ENCODE data around the gene RCBTB2.
"Not testable (repeated sequence)": the region's sequence is repeated elsewhere in the genome, so short reads cannot be mapped to it uniquely, and the experiment has no call there.

Gene RCBTB2

DNA sequence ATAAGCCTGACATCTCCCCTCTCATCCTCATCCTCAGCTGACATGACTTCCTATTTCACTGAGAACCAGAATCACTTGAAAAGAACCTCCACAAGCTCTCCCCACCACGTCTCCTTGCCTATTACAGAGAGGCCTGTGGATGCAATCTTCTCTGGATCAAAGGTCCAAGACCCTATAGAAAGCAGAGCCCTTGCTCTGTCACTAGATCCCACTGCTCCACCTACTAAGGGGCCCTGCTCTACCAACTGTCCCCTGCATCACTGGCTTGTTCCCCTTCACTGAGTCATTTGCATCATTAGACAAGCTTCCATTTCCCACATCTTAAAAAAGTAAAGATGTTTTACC, 40.8 kb downstream of the RCBTB2 start:
- no peak for DNase-seq

DNA sequence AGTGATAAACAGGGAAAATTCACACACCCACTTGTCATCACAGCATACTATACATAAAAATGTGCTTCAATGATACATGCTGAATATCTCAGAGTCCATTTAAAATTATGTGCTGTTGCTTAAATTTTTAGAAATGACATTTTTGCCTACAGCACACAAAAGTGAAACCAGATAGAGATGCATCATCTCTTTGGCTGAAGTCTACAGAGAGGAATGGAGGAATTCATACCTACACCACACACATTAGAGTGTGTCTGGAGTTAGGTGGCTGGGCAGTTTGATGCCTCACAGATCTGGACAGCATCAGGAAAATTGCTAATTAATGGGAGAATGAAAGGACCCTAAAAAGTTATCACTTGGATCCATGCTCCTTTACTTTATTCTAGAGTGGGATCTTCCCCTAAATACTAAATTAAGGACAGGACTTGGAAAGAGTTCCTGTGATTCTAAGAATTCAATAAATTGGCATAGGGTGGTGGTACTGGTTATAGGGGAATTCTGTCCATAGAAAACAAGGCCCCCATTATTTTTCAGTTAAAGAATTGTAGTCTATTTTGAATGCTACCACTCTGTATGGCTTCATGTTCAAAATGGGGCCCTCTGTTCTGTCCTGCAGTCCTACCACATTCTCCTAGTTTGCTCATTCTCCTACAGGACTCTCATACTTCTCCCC, 41.3 kb downstream of the RCBTB2 start:
- no peak for DNase-seq

DNA sequence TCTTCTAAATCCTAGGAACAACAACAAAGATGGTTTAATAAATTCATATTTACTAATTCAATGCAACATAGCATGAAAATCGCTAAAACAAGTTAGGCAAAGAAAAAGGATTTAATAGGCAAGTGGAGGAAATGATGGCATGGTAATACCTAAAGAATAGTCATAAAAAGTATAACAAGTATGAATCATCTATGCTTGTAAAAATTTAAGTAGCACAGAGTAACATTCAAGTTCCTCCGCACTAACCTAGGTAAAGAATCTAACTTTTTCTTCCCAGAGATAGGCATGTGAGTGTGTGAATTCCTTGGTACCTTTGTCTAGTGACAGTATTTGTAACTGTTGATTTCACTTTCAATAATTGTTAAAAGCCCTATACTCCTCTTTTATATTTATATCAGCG, 42.6 kb downstream of the RCBTB2 start:
- no peak for DNase-seq

DNA sequence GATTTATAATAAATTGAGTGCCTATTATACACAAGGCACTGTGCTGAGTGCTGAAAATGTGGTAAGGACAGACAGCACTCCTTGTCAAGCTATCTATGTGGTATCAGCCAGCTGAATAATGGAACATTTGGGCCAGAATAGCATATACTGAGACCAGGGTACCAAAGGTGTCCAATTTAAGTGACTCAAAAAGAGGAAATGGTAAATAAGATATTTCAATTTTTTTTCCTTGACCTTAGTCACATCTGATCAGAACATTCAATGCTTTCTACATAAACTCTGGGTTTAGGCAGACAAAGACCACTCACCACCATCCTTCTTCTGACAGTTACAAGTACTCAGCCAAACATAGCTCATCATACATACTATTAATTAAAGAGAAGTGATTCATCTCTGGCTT, 43.2 kb downstream of the RCBTB2 start:
- DNase-seq: no peak

DNA sequence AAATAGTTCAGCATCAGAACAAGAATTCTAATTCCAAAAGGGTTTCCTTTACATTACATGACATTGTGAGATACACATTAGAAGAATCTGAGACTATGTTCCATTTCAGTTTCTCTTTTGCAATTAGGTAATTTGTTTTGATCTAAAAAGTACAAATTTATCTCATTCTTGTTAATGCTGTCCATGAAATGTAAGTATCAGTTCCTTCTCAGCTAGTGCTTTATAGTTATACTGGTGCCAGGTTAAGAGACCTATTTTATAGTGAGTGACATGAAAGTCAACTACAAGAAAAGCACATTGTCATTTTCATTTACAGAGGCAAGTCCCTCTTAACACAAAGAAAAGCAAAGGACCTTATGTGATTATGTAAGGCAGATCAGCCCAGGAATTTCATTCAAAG, 43.9 kb downstream of the RCBTB2 start:
- no peak for DNase-seq

DNA sequence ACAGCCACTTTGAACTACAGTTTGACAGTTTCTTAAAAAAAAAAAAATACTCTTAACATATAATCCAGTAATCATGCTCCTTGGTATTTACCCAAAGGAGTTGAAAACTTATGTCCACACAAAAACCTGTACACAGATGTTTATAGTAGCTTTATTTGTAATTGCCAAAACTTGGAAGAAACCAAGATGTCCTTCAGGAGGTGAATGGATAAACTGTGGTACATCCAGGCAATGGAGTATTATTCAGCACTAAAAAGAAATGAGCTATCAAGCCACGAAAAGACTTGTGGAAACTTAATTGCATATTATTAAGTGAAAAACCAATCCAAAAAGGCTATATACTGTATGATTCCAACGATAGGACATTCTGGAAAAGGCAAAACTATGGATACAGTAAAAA, 44.9 kb downstream of the RCBTB2 start:
- DNase-seq: no peak

DNA sequence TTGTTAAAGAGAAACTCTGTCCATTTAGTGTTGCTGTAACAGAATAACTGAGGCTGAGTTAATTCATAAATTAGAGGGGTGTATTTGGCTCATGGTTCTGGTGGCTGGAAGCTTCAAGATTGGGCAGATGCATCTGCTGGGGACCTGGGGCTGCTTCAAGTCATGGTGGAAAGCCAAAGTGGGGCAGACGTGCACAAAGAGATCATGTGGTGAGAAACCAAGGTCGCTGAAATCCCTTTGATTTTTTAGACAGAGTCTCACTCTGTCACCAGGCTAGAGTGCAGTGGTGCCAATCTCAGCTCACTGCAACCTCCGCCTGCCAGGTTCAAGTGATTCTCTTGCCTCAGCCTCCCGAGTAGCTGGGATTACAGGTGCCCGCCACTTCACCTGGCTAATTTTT, 46.0 kb downstream of the RCBTB2 start:
- no peak for DNase-seq

DNA sequence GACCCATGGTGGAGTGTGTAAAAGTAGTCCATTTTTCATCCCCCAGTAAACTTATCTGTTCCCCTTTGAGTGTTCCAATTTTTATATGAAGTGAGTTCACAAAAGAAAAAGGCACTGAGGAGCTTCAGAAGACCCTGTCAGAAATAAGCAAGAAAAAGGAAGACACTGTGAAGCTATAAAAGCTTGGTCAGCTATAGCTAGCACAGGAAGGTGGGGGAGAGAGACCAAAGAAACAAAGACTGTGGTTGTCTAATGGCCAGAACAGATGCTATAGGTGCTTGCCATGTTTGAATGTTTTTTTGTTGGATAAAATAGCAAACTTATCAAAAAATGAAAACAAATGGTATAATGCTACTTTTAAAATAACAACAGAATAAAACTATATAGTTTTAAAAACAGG, 46.5 kb downstream of the RCBTB2 start:
- DNase-seq: no peak

DNA sequence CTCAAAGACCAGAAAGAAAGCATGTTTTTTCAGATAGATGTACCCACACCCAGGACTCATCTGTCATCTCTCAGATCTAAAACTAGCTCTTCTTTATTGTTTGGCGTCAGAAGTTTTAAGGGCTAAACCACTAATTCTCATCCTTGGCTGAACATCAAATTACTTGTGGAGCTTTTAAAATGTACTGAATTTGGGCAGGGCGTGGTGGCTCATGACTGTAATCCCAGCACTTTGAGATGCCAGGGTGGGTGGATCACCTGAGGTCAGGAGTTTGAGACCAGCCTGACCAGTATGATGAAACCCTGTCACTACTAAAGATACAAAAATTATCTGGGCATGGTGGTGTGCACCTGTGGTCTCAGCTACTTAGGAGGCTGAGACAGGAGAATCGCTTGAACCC, 47.4 kb downstream of the RCBTB2 start:
- no peak for DNase-seq

DNA sequence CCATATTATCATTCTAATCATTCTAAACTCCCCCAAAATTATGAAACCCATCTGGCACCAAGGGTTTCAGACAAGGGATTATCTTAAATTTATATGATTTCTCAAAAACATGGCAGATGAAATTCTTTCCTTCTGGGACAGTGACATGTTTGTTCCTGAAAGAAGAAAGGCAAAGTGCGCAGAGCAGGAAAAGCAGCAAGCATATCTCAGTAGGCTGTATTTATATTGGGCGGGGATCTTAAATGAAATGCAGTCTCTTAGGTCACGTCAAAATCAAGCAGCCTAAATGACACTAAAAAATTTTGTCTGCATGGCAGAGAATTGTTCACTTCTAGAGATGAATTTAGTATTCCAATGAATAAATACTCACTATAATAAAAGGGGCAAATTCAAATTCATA, 49.3 kb downstream of the RCBTB2 start:
- DNase-seq: no peak

DNA sequence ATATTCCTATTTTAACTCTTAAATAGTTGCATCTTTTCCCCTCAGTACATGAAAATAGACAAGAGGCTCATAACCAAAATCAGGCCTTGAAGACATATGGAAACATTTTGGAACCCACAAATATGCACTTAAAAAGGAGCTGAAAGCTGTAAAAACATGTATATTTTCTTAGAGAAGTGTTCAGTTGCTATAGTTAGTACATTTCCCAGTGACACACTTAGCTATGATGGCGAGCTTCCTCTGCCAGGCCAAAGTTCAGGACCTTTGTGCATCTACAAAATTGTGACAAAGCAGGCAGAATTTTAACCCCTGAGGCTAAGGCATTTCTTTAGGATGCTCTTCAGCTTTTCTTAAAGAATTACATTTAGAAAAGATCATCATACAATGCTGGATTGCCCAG, 54.5 kb downstream of the RCBTB2 start:
- no peak for DNase-seq

DNA sequence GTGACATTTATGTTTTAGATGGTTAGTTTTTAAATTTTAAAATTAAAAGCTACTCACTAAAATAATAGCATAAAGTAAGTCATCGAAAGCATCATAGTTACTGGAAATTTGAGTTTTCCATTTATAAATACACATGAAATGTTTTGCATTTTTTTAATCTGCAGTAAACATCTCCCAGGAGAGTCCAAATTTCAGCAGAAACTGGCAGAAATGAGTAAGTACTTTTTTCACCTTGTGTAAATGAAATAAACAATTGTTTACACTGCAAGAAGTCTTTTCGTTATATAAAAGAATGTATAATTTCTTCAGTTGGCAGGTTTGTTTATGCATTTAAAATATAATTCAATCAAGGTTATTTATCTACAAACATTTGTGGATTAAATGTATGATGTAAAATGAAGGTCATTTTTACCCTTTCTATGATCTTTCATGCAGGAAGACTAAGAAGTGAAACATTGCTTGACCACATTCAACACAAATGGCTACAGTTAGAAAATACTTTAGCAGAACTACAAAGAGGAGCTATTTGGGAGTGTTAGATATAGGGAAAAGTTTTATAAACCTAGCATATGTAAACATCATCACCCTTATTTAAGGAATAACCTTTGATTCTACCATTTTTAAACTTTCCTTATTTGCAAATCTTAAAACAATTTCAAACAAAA, 55.6 kb downstream of the RCBTB2 start:
- DNase-seq: no peak

DNA sequence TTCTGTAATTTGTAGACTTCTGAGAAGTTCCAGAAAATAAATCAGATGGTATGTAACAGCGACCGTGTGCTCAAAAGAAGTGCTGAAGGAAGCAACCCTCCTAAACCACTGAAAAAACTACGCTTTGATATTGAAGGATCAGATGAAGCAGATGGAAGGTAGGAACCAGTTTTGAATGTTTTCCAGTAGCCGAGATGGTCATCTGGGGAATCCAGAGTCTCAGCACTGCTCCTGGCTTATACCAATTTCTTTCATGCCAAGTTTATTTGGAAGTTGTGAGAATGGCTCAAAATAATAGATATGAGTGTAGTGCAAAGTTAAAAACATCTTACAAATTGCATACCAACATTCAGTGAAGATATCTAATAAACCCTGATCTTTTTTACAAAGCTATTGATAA, 56.2 kb downstream of the RCBTB2 start:
- no peak for DNase-seq

DNA sequence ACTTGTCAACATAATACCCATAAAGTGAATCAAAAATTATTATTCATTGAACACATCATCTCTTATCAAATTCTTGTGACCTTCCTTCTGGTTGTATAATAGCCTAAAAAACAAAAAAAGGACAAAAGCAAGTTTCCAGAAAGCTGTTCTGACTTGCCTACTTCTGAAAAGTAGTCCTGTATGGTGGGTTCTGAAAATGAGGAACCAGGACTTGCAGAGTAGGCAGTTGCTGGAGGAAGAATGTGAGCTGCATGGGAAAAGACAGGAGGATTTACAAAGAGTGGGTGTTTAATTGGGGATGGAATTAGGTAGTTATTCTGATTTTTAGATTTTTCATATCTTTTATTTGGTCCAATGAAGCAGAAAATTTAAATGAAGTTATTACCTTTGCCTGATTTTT, 56.7 kb downstream of the RCBTB2 start:
- DNase-seq: no peak

DNA sequence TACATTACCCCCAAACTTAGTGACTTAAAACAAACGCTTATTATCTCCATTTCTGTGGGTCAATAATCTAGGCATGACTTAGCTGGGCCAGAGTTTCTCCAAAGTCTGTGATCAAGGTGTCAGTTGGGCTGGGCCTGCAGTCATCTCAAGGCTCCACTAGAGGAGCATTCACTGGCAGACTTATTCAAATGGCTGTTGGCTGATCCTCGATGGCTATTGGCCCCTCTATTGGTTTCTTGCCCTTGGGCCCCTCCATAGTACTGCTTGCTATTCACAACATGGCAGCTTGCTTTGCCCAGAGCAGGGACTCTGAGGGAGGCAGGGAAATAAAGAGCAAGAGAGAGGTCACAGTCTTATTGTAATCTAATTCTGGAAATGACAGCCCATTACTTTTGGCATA, 57.6 kb downstream of the RCBTB2 start:
- no peak for DNase-seq

DNA sequence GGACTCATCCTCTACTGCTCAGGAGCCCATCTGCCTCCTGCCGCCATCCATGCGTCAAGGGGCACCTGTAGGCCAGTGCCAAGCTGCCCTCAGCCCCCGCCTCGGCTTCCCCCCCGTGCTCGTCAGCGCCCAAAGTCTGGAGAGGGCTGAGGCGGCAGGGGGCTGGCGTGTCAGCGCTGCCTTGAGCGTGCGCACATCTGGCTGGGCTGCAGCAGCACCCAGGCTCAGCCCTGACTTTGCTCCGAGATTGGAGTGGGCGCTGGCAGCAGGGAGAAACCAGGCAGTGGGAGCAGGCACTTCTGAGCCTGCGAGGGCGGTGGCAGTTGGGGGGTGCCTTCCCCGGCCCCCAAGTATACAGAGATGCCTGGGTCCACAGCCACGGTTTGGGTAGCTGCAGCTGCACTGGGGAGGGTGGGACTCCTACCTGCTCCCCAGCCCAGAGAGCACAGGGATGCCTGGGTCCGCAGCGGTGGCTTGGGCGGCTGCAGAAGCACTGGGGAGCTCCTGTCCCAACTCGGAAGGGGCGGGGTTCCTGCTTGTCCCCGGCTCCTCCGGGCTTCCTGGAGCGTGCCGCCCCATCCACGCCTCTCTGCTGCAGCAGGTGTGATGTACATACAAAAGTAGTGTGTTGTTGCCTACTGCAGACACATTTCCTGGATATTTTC, 75.2 kb downstream of the RCBTB2 start:
- DNase-seq: no peak

DNA sequence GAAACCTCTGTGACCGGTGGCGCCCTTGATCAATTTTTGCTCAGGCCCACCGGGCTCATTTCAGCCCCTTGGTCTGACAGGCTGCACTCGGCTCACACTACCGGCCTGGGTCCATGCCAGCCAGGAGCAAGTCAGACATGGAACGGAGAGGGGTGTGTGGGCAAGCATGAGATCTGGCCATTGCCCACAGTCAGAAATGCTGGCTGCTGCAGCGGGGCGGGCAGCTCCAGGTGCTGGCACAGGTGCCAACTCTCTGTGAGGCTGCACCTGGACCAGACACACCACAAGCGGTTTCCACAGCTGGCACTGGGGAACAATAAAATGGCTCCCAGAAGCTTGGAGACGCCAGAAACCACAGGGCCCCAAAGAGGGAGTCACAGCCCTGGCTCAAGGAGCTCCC, 76.3 kb downstream of the RCBTB2 start:
- DNase-seq: no peak

DNA sequence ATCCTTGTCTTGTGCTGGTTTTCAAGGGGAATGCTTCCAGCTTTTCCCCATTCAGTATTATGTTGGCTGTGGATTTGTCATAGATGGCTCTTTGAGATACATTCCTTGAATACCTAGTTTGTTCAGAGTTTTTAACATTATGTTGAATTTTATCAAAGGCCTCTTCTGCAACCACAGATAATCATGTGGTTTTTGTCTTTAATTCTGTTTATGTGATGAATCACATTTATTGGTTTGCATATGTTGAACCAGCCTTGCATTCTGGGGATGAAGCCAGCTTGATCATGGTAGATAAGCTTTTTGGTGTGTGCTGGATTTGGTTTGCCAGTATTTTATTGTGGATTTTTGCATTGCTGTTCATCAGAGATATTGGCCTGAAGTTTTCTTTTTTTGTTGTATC, 81.7 kb downstream of the RCBTB2 start:
- not testable (repeated sequence) for DNase-seq

DNA sequence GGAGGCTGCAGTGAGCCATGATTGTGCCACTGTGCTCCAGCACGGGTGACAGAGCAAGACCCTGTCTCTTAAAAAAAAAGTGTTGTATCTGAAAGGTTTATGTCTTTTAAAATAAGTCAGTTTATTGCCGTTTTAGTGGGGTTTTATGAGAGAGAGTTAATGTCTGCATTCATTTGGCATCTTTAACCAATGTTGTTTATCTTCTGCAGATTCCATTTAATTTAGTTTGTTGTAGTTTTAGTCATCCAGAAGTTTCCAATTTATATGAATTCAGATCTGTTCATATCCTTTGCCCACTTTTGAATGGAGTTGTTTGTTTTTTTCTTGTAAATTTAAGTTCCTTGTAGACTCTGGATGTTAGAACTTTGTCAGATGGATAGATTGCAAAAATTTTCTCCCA, 83.2 kb downstream of the RCBTB2 start:
- DNase-seq: no peak

DNA sequence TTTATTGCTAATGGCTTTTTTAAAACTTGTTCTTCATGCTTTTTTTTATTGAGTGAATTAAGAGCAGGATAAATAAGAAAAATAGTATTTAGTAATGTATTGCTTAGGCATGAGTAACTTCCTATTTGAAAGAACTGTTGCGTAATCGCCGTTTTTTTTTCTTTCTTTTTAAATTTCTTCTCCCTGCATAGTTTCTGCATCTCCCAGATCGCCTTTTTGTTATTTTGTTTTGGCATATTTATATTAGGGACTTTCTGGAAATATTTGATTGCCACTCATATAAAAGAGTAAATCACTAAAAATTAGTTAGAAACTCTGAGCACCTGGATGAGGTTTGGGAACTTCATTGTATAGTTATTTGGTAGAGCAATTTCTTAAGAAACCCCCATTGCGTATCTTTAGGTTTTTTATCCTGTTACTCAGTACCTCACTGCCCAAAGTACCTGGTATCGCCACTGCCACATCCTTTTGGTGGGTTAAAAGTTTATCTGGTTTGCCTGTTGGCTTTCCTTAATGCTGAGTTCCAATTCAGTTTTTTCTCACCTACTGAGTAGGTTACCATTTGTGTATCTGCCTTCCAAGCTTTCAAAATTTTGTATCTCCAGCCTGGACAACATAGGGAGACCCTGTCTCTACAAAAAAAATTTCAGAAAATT, 83.8 kb downstream of the RCBTB2 start:
- DNase-seq: no peak

DNA sequence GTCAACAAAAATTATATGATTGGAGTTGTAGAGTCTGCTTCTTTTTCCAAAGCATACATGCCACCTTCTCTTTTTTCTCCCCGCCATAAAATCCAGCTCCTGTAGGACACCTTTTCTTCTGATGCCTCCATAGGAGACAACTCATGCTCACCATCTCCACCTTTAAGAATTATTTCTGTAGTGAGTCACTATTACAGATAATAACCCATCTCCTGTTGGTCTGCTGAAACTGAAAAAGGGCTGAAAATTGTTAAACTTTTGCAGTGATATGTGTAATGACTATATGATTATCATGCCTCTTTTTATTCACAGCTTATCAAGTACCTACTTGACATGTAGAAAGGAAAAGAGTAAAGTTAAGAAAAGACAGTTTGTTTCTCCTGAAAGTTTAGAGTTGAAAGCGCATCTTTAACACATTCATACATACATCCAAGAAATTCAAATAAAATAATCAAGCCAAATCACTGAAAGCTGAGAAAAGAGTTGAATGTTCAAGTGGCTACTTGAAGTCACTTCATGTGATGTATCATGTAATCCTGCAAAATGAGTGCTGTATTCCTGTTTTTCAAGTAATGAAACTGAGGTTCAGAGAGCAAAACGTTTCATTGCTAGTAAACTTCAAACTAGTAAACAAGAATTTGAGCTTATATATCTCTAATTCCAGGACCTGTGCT, 84.5 kb downstream of the RCBTB2 start:
- DNase-seq: no peak

DNA sequence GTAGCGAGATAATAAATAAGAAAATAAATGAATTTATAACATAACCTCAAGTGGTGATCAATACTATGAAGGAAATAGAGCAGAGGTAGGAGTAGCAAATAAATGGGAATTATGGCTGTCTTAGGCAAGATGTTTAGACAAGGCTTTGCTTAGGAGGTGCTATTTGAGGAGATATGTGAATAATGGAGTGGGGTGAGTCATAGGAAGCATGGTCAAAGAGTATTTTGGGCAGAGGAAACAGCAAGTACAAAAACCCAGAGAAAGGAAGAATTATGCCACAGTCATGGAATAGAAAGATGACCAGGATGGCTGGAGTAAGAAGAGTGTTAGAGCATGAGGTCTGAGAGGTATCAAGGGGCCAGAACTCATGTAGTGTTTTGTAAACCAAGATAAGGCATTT, 86.4 kb downstream of the RCBTB2 start:
- DNase-seq: no peak

DNA sequence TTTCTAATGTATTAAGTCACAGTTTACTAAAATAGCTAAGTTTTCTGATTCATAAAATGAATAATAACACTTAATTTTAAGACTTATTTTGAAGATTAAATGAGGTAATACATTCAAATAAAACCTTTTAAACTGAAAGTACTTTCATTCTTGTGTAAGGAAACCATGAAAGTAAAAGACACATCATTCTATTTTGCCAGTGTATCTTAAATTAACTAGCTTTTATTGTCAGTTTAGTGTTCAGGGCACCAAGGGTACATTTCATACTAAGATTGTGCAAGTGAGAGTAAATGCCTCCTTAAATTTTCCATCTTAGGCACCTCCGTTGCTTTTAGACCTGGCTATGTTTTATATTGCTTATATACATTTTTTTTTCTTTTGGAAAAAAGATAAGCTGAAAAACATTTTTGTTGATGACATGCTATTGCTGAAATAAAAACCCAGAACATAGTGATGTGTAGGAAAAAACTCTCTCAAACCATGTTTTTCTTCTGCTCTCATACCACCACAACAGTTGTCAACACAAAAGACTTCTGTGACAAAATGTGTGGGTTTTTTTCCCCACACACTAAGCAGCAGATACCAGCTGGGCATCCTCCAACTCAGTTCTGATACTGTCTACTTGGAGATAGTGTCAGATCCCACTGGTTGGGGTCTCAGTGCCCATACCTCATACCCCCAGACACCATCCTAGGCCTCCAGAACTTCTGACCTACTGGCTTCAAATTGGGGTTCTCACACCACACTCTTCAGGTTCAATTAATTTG, 89.3 kb downstream of the RCBTB2 start:
- DNase-seq: no peak
